HCT116 (cell line): ENCODE data around the gene ARR3. TPM values are rescaled to one million over a fixed set of nuclear protein-coding genes. Genes with fewer than 3 reads are reported as not detected.

Experiments
- ATAC-seq: fragments of 200-7000 bp; cut with Tn5 transposase; 2 replicates; pipeline ENCODE4 v1.9.1; 2020; ENCODE audit warnings: mild to moderate bottlenecking, moderate library complexity
- BruUV-seq: library from RNA; stranded (reverse); fragments of 400-500 nt; replicated peaks from 2 replicates; lab custom pipeline; 2021; lab: Mats Ljungman, UMichigan
- CTCF ChIA-PET: fragments of 300-600 bp; sonication (Branson Sonifier 250); formaldehyde crosslinking; loops from one replicate; lab custom pipeline; 2021; ENCODE audit warnings: antibody characterized with exemption; lab: Charles Lee
- POLR2A ChIA-PET: fragments of 300-600, 350-600 bp; sonication (Branson Sonifier 250); formaldehyde crosslinking; loops from one replicate; lab custom pipeline; 2021; ENCODE audit warnings: antibody characterized with exemption; lab: Charles Lee
- RAD21 ChIA-PET, 2 experiments: fragments of 300-600 bp; sonication (Branson Sonifier 250); formaldehyde crosslinking; loops; one replicate each; lab custom pipeline; 2023; ENCODE audit warnings: low total read pairs in 2 of 2; ENCODE audit not compliant: uncharacterized antibody in 2 of 2, unreplicated experiment in 2 of 2, low non-redundant PET in 1 of 2; lab: Charles Lee
- DNase-seq: peaks from one replicate; pipeline ENCODE4 v3.0.0-alpha.2; 2010; ENCODE audit warnings: low read depth, low spot score
- H2AFZ ChIP-seq: fragments of 200-600 bp; shearing (Covaris generic), sonication (generic); 2 replicates; pipeline ENCODE4 v1.6.1; 2017; ENCODE audit warnings: low read depth, mixed run types, mixed read lengths, antibody characterized with exemption, low read length; ENCODE audit not compliant: poor library complexity, severe bottlenecking
- H3K27ac ChIP-seq: 2 replicates; pipeline ENCODE4 v1.5.1; 2012; ENCODE audit warnings: low read depth, low read length
- H3K27me3 ChIP-seq: fragments of 200-600 bp; sonication (generic); 2 replicates; pipeline ENCODE4 v1.6.1; 2016; ENCODE audit warnings: mixed run types, low read length, mixed read lengths; ENCODE audit not compliant: insufficient read depth
- H3K36me3 ChIP-seq, 2 experiments: fragments of 200-500 bp in 1 of 2; fragments of 200-600 bp in 1 of 2; sonication (Bioruptor generic) in 1 of 2; sonication (generic) in 1 of 2; 2 replicates each; pipeline versions ENCODE4 v1.5.1 to v1.6.1; 2014 to 2016; ENCODE audit warnings: low read length in 2 of 2, inconsistent platforms in 1 of 2, mixed read lengths in 1 of 2, mixed run types in 1 of 2; ENCODE audit not compliant: insufficient read depth in 2 of 2, control insufficient read depth in 1 of 2
- H3K4me1 ChIP-seq, 2 experiments: fragments of 200-600 bp in 1 of 2; sonication (generic) in 1 of 2; 2 replicates each; pipeline versions ENCODE4 v1.5.1 to v1.6.1; 2012 to 2017; ENCODE audit warnings: low read length in 2 of 2, inconsistent platforms in 1 of 2, mild to moderate bottlenecking in 1 of 2, mixed read lengths in 1 of 2, mixed run types in 1 of 2, moderate library complexity in 1 of 2; ENCODE audit not compliant: insufficient read depth in 2 of 2, control insufficient read depth in 1 of 2
- H3K4me2 ChIP-seq: fragments of 200-600 bp; sonication (generic); 2 replicates; pipeline ENCODE4 v1.6.1; 2017; ENCODE audit warnings: mixed run types, low read length, mixed read lengths
- H3K4me3 ChIP-seq, 2 experiments: fragments of 200-600 bp in 1 of 2; sonication (generic) in 1 of 2; replicated peaks in 1 of 2; 2 replicates each; pipeline ENCODE4 v1.5.1; 2011 to 2016; ENCODE audit warnings: low read length in 2 of 2, control low read depth in 1 of 2, low read depth in 1 of 2, mild to moderate bottlenecking in 1 of 2, mixed read lengths in 1 of 2, mixed run types in 1 of 2
- H3K79me2 ChIP-seq: fragments of 200-600 bp; sonication (generic); 2 replicates; pipeline ENCODE4 v1.6.1; 2017; ENCODE audit warnings: mild to moderate bottlenecking, mixed run types, low read length, moderate library complexity, mixed read lengths; ENCODE audit not compliant: insufficient read depth
- H3K9ac ChIP-seq: fragments of 200-600 bp; sonication (generic); 2 replicates; pipeline ENCODE4 v1.6.1; 2016; ENCODE audit warnings: low read length, mixed read lengths
- H3K9me2 ChIP-seq: fragments of 200-600 bp; sonication (generic), shearing (Covaris generic); 2 replicates; pipeline ENCODE4 v1.6.1; 2017; ENCODE audit warnings: mixed run types, mild to moderate bottlenecking, moderate library complexity; ENCODE audit not compliant: insufficient read depth
- H3K9me3 ChIP-seq, 2 experiments: fragments of 200-500 bp in 1 of 2; fragments of 200-600 bp in 1 of 2; sonication (Bioruptor generic) in 1 of 2; sonication (generic) in 1 of 2; 2 replicates each; pipeline ENCODE4 v1.6.1; 2014 to 2017; ENCODE audit warnings: low read length in 2 of 2, mixed read lengths in 2 of 2, inconsistent platforms in 1 of 2, low read depth in 1 of 2, mild to moderate bottlenecking in 1 of 2, mixed run types in 1 of 2, moderate library complexity in 1 of 2; ENCODE audit not compliant: control insufficient read depth in 1 of 2, insufficient read depth in 1 of 2
- H4K20me1 ChIP-seq: fragments of 200-600 bp; sonication (generic), shearing (Covaris generic); 2 replicates; pipeline ENCODE4 v1.6.1; 2017; ENCODE audit warnings: mixed run types, mild to moderate bottlenecking, moderate library complexity; ENCODE audit not compliant: insufficient read depth
- CBX3 ChIP-seq: IDR thresholded peaks from 2 replicates; pipeline ENCODE4 v1.6.1; 2012; ENCODE audit warnings: low read depth
- MAX ChIP-seq: IDR thresholded peaks from 2 replicates; pipeline ENCODE4 v1.6.1; 2012
- POLR2AphosphoS5 ChIP-seq: IDR thresholded peaks from 2 replicates; pipeline ENCODE4 v1.6.1; 2011; ENCODE audit warnings: mild to moderate bottlenecking, low read depth, low read length, moderate library complexity
- SIN3A ChIP-seq: IDR thresholded peaks from 2 replicates; pipeline ENCODE4 v1.6.1; 2012; ENCODE audit warnings: low read depth
- TCF7L2 ChIP-seq: IDR thresholded peaks from 2 replicates; pipeline ENCODE4 v1.7.0; 2011; ENCODE audit warnings: borderline replicate concordance, inconsistent platforms; ENCODE audit not compliant: insufficient read depth, insufficient read length; ENCODE audit errors: extremely low read depth
- YY1 ChIP-seq: IDR thresholded peaks from 2 replicates; pipeline ENCODE4 v1.6.1; 2011; ENCODE audit warnings: low read length, low read depth, moderate library complexity, mild to moderate bottlenecking; ENCODE audit not compliant: insufficient replicate concordance; ENCODE audit errors: extremely low read depth
- intact Hi-C: fragments of 100-400 bp; cut with micrococcal nuclease; formaldehyde crosslinking; loops from 2 replicates; pipeline ENCODE4 v1.10.0; 2022
- total RNA-seq: library from RNA; stranded (reverse); gene quantifications from one replicate; pipeline ENCODE4 v1.2.1, GENCODE V29; 2021; ENCODE audit not compliant: unreplicated experiment

Gene ARR3
- total RNA-seq, 1 experiment from 2014 or later: not detected

GRCh38 chrX:70279081-70279480, 10.9 kb downstream of the ARR3 start:
- Histone ChIP-seq H3K4me3 (no peak overlapping the region), H3K9ac (no peak overlapping the region), H4K20me1 (no peaks in the 10 kb centered on the region), H3K4me1 (no peaks in the 10 kb centered on the region), H3K79me2 (no peaks in the 10 kb centered on the region), H3K27ac (no peak overlapping the region), H3K9me3 (no peaks in the 10 kb centered on the region), H2AFZ (no peak overlapping the region), H3K27me3 (no peaks in the 10 kb centered on the region), H3K9me2 (no peaks in the 10 kb centered on the region), H3K36me3 (no peaks in the 10 kb centered on the region), H3K4me2 (no peak overlapping the region)
- TF ChIP-seq POLR2AphosphoS5: no peak
- no peak for TF ChIP-seq TCF7L2
- no peak for TF ChIP-seq CBX3
- no peak for TF ChIP-seq SIN3A
- intact Hi-C loops: no loop called here
- RAD21 ChIA-PET: no interaction called here
- ATAC-seq: no peak
- CTCF ChIA-PET: no interaction called here
- BruUV-seq: no TSS peak
- DNase-seq: no peak
- POLR2A ChIA-PET: no interaction called here

GRCh38 chrX:70280573-70280972, 12.4 kb downstream of the ARR3 start:
- Histone ChIP-seq H3K27me3 (no peaks in the 10 kb centered on the region), H3K4me1 (no peaks in the 10 kb centered on the region), H3K27ac (no peak overlapping the region), H2AFZ (no peak overlapping the region), H3K79me2 (no peaks in the 10 kb centered on the region), H3K4me3 (no peak overlapping the region), H3K9ac (no peak overlapping the region), H4K20me1 (no peaks in the 10 kb centered on the region), H3K36me3 (no peaks in the 10 kb centered on the region), H3K9me3 (no peaks in the 10 kb centered on the region), H3K9me2 (no peaks in the 10 kb centered on the region), H3K4me2 (no peak overlapping the region)
- CTCF ChIA-PET: no interaction called here
- BruUV-seq: no TSS peak
- POLR2A ChIA-PET: no interaction called here
- ATAC-seq (no peak), DNase-seq (no peak)
- RAD21 ChIA-PET: no interaction called here
- intact Hi-C loops: no loop called here
- TF ChIP-seq YY1 (no peak), MAX (no peak), POLR2AphosphoS5 (no peak), CBX3 (no peak)
